ENCODE data around the gene DAZ2.
"Not testable (repeated sequence)": the region's sequence is repeated elsewhere in the genome, so short reads cannot be mapped to it uniquely, and the experiment has no call there.

Gene DAZ2

GRCh38 chrY:23219233-23219632, at the start of gene DAZ2:
Gene DAZ2, plus strand, starts transcription at chrY:23219533. Its CDS starts 208 bp downstream, at chrY:23219741.
- not testable (repeated sequence) for DNase-seq (ENCODE audit: low spot score)

GRCh38 chrY:23198908-23199307, 20.4 kb upstream of the DAZ2 start, which contains the start of gene DAZ1:
Gene DAZ1, minus strand, starts transcription at chrY:23199008. Its CDS starts 208 bp downstream, at chrY:23198800.
- not testable (repeated sequence) for DNase-seq (ENCODE audit: low spot score)

DNA sequence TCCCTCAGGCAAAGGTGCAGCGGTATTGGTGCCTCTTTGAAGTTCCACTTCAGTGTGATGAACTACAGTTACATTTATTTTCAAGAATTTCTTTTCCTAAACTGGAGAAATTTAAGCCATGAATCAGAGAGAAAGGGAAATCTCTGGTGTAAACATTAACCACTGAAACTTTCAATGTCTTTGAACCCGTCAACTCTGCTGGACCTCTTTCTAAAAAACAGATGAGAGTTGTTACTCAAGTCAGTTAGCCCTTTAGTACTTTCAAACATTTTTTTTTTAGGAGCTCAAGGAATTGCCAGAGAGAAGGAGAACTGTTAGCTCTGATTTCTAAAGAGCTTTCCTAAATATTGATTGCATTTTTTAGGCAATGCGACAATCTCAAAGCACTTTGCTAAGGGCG, 11.9 kb upstream of the DAZ2 start:
- DNase-seq (ENCODE audit: low spot score): not testable (repeated sequence)

DNA sequence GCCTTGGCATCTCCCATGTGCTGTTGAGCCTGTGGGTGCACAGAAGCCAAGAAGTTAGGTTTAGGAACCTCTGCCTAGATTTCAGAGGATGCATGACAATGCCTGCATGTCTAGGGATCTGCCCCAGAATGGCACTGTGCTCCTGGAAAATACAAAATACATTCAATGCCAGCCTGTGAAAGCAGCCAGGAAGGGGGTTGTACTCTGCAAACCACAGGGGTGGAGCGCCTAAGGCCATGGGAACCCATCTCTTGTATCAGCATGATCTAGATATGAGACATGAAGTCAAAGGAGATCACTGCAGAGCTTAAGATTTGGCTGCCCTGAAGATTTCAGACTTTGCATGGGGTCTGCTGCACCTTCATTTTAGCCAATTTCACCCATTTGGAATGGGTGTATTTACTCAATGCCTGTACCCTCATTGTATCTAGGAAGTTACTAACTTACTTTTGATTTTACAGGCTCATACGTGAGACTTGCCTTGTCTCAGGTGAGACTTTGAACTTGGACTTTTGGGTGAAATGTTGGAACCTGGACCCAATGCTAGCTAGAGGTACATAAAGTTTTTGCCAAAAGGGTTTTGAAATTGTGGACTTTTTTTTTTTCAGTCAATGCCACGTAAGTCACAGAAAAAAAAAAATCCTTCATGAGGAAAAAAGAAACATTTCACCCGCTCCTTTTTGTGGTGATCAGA, 9.4 kb upstream of the DAZ2 start:
- not testable (repeated sequence) for DNase-seq (ENCODE audit: low spot score)

- DNase-seq (ENCODE audit: low spot score): not testable (repeated sequence)
Observed at GRCh38 chrY:23210681-23211080, 8.7 kb upstream of the DAZ2 start.
